Progenitor cell of endocrine pancreas (in vitro differentiated cells): ENCODE measurements around the gene MMP23B. TPM values are rescaled to one million over a fixed set of nuclear protein-coding genes. Genes with fewer than 3 reads are reported as not detected.

Experiments
- DNase-seq: peaks from one replicate; pipeline ENCODE4 v3.0.0; 2021; ENCODE audit warnings: low spot score; ENCODE audit not compliant: unreplicated experiment
- H3K27ac Mint-ChIP-seq: 2 replicates; pipeline ENCODE4 v1.8.0; 2021; ENCODE audit warnings: mild to moderate bottlenecking, moderate library complexity, mixed read lengths
- H3K27me3 Mint-ChIP-seq: 2 replicates; pipeline ENCODE4 v1.8.0; 2021; ENCODE audit warnings: mixed read lengths
- H3K36me3 Mint-ChIP-seq: 2 replicates; pipeline ENCODE4 v1.8.0; 2022; ENCODE audit warnings: mixed read lengths; ENCODE audit not compliant: insufficient read depth
- H3K4me1 Mint-ChIP-seq: 2 replicates; pipeline ENCODE4 v1.8.0; 2021; ENCODE audit warnings: low read depth, mixed read lengths
- H3K4me3 Mint-ChIP-seq: 2 replicates; pipeline ENCODE4 v1.8.0; 2021; ENCODE audit warnings: low read depth, mild to moderate bottlenecking, moderate library complexity, mixed read lengths
- H3K9me3 Mint-ChIP-seq: 2 replicates; pipeline ENCODE4 v1.8.0; 2021; ENCODE audit warnings: low read depth, mixed read lengths
- CTCF ChIP-seq: fragments of 200-600 bp; sonication (generic); IDR thresholded peaks from one replicate; pipeline ENCODE4 v1.5.0; 2021; ENCODE audit warnings: antibody characterized with exemption, mild to moderate bottlenecking; ENCODE audit not compliant: unreplicated experiment
- total RNA-seq: library from RNA; stranded (reverse); gene quantifications from 2 replicates; pipeline ENCODE4 v1.2.1, GENCODE V29; 2021

Gene MMP23B
- total RNA-seq, 1 donor from 2014 or later: 4.4 TPM

GRCh38 chr1:1618396-1619068 is 13.4 kb upstream of the MMP23B start:
- TF ChIP-seq CTCF: no peak
- H3K27me3 Mint-ChIP-seq: no peaks in the 10 kb centered on the region
- H3K9me3 Mint-ChIP-seq: no peaks in the 10 kb centered on the region
- no peak for DNase-seq
- no peak overlapping the region for H3K27ac Mint-ChIP-seq
- H3K4me3 Mint-ChIP-seq: no peak overlapping the region
- peaks cover 19% of the 10 kb centered on the region for H3K4me1 Mint-ChIP-seq
- peaks cover 3% of the 10 kb centered on the region for H3K36me3 Mint-ChIP-seq

GRCh38 chr1:1619917-1620361 is 12.0 kb upstream of the MMP23B start:
- peak; percentile 24 for TF ChIP-seq CTCF
- no peak overlapping the region for H3K27ac Mint-ChIP-seq
- H3K27me3 Mint-ChIP-seq: no peaks in the 10 kb centered on the region
- H3K4me1 Mint-ChIP-seq: peaks cover 5% of the 10 kb centered on the region
- no peak overlapping the region for H3K4me3 Mint-ChIP-seq
- DNase-seq: no peak
- peaks cover 2% of the 10 kb centered on the region for H3K36me3 Mint-ChIP-seq
- H3K9me3 Mint-ChIP-seq: no peaks in the 10 kb centered on the region

- Mint-ChIP-seq H3K4me3 (no peak overlapping the region), H3K9me3 (no peaks in the 10 kb centered on the region)
Observed at GRCh38 chr1:1620433-1621139, 11.4 kb upstream of the MMP23B start.

GRCh38 chr1:1621173-1622009 is 10.6 kb upstream of the MMP23B start:
- Mint-ChIP-seq H3K27ac (no peak overlapping the region), H3K36me3 (peaks cover 2% of the 10 kb centered on the region), H3K4me1 (peaks cover 4% of the 10 kb centered on the region), H3K4me3 (no peak overlapping the region), H3K27me3 (no peaks in the 10 kb centered on the region), H3K9me3 (no peaks in the 10 kb centered on the region)
- TF ChIP-seq CTCF: no peak
- no peak for DNase-seq

More at GRCh38 chr1:1620433-1621139, 11.4 kb upstream of the MMP23B start:
- DNase-seq: no peak
- Mint-ChIP-seq H3K27me3 (no peaks in the 10 kb centered on the region), H3K36me3 (peaks cover 2% of the 10 kb centered on the region), H3K4me1 (peaks cover 4% of the 10 kb centered on the region), H3K27ac (no peak overlapping the region)
- TF ChIP-seq CTCF: no peak
